Aorta (tissue), 5 donors: ENCODE results near the gene NOL4L. TPM values are rescaled to one million over a fixed set of nuclear protein-coding genes. Genes with fewer than 3 reads are reported as not detected.

Source experiments
- ATAC-seq: fragments of 200-7000 bp; cut with Tn5 transposase; one replicate; pipeline ENCODE4 v1.9.1; 2022; ENCODE audit warnings: moderate library complexity; ENCODE audit not compliant: low FRiP score
- DNase-seq, 2 donors: peaks; one replicate each; pipeline ENCODE4 v3.0.0-alpha.2; 2020
- H3K27ac ChIP-seq, 2 donors: one replicate each; pipeline ENCODE4 v1.5.1; 2013; ENCODE audit warnings: low read length in 2 of 2, mild to moderate bottlenecking in 2 of 2, moderate library complexity in 2 of 2, control low read depth in 1 of 2, inconsistent platforms in 1 of 2, low read depth in 1 of 2
- H3K27me3 ChIP-seq, 2 donors: one replicate each; pipeline ENCODE4 v1.6.1; 2013; ENCODE audit warnings: control low read depth in 1 of 2, low read length in 1 of 2, mild to moderate bottlenecking in 1 of 2, moderate library complexity in 1 of 2; ENCODE audit not compliant: insufficient read depth in 2 of 2, control insufficient read depth in 1 of 2
- H3K36me3 ChIP-seq, 2 donors: one replicate each; pipeline ENCODE4 v1.6.1; 2013; ENCODE audit warnings: control low read depth in 1 of 2, low read length in 1 of 2, mild to moderate bottlenecking in 1 of 2; ENCODE audit not compliant: insufficient read depth in 2 of 2, control insufficient read depth in 1 of 2
- H3K4me1 ChIP-seq, 2 donors: one replicate each; pipeline ENCODE4 v1.6.1; 2013; ENCODE audit warnings: low read length in 2 of 2, control low read depth in 1 of 2, mild to moderate bottlenecking in 1 of 2, moderate library complexity in 1 of 2; ENCODE audit not compliant: insufficient read depth in 2 of 2, control insufficient read depth in 1 of 2
- H3K4me3 ChIP-seq, 2 donors: one replicate each; pipeline ENCODE4 v1.5.1; 2013; ENCODE audit warnings: low read length in 2 of 2, control low read depth in 1 of 2, mild to moderate bottlenecking in 1 of 2
- H3K9me3 ChIP-seq: one replicate; pipeline ENCODE4 v1.6.1; 2013; ENCODE audit warnings: mild to moderate bottlenecking, low read length; ENCODE audit not compliant: control insufficient read depth
- WGBS, 2 donors: extraction: QIAGEN DNeasy Blood & Tissue Kit; methylation state at CpG; one replicate each; pipeline ENCODE4 v1.1.7; 2013; 5-methylcytosine and 5-hydroxymethylcytosine counted together
- intact Hi-C, 2 donors: fragments of 100-400 bp; cut with DNase I; formaldehyde crosslinking; loops; one replicate each; pipeline versions ENCODE4 v1.14.2 to v1.15.0; 2022
- polyA plus RNA-seq, 2 donors: library from polyadenylated mRNA; stranded (reverse); fragments of 200-250 nt; gene quantifications; one replicate each; pipeline ENCODE4 v1.2.3, GENCODE V29; 2013
- total RNA-seq, 2 donors: library from RNA; stranded (reverse); fragmentation: NEBNext Ultra II Directional; extraction: Animal tissue kit (Norgen Biotek cat#: 25700); gene quantifications; one replicate each; pipeline ENCODE4 v1.2.1, GENCODE V29; 2021
- donor health status: healthy with polysubstance abuse.
- donor health status: Bipolar disorder and iron deficiency.
- donor health status: DM: no; HTN: no; CAD: no.
- donor health status: DM: no; HTN: no; CAD: no.
- donor health status: DM: yes; HTN: yes; CAD: no.

The NOL4L gene
- total and polyA plus RNA-seq, 4 donors, result 2.3 to 29.5 (median 8.0) TPM

- no peak overlapping the region for H3K27ac ChIP-seq
- WGBS, 2 donors, result 94 to 96% methylated on average over 20 of the region's 20 CpGs
- no peaks in the 10 kb centered on the region for H3K36me3 ChIP-seq
- H3K27me3 ChIP-seq, result no peaks in the 10 kb centered on the region
- intact Hi-C loops, result no loop called here
- ATAC-seq (no peak), DNase-seq (no peak)
- no peaks in the 10 kb centered on the region for H3K4me1 ChIP-seq
- H3K9me3 ChIP-seq, result no peaks in the 10 kb centered on the region
- no peak overlapping the region for H3K4me3 ChIP-seq
Observed at GRCh38 chr20:32556312-32557184, 28.6 kb downstream of the NOL4L start.

- Histone ChIP-seq H3K4me1 (no peaks in the 10 kb centered on the region), H3K9me3 (no peaks in the 10 kb centered on the region), H3K27me3 (no peaks in the 10 kb centered on the region), H3K27ac (no peak overlapping the region), H3K36me3 (no peaks in the 10 kb centered on the region), H3K4me3 (no peak overlapping the region)
- DNase-seq, result no peak
- 96% methylated on average over 8 of the region's 8 CpGs for WGBS, 2 donors
- no peak for ATAC-seq
- intact Hi-C loops, result no loop called here
Observed at GRCh38 chr20:32555584-32555983, 29.5 kb downstream of the NOL4L start.

DNA sequence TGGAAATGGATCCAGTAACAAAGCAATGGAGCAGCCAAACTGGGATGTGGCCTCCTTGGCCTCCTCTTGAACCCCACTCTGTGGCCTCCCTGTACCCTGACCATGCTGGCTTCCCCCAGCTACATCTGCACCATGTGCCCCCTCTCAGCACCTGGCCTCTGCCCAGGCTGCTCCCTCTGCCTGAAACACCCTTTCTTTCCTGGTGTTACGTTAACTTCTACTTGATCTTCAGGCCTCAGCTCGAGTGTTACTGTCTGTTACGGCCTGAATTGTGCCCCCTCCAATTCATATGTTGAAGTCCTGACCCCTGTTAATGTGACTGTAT, 30.2 kb downstream of the NOL4L start:
- H3K9me3 ChIP-seq, result no peaks in the 10 kb centered on the region
- no peaks in the 10 kb centered on the region for H3K4me1 ChIP-seq
- H3K27me3 ChIP-seq, result no peaks in the 10 kb centered on the region
- 94 to 100% methylated on average over 3 of the region's 3 CpGs for WGBS, 2 donors
- DNase-seq, result no peak
- no peak for ATAC-seq
- intact Hi-C loops, result no loop called here
- H3K4me3 ChIP-seq, result no peak overlapping the region
- no peak overlapping the region for H3K27ac ChIP-seq
- no peaks in the 10 kb centered on the region for H3K36me3 ChIP-seq

DNA sequence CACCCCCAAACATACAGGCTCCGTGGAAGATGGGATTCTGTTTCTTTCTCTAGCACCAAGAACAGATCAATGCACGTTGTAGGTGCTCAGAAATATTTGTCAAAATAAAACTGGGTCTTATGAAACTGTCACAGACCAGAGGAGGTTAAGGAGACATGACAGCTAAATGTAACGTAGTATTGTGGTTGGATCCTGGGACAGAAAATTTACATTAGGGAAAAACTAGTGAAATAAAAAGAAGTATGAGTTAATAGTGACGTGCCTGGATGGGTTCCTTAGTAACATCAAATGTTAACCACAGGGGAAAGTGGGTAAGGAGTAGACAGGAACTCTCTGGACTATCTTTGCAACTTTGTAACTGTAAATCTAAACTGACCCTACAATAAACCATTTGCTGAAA, 31.5 kb downstream of the NOL4L start:
- H3K27ac ChIP-seq, result no peak overlapping the region
- no peak overlapping the region for H3K4me3 ChIP-seq
- intact Hi-C loops, result no loop called here
- no peaks in the 10 kb centered on the region for H3K27me3 ChIP-seq
- 93 to 94% methylated on average over 4 of the region's 4 CpGs for WGBS, 2 donors
- no peak for DNase-seq
- H3K36me3 ChIP-seq, result no peaks in the 10 kb centered on the region
- no peaks in the 10 kb centered on the region for H3K9me3 ChIP-seq
- ATAC-seq, result no peak
- no peaks in the 10 kb centered on the region for H3K4me1 ChIP-seq

DNA sequence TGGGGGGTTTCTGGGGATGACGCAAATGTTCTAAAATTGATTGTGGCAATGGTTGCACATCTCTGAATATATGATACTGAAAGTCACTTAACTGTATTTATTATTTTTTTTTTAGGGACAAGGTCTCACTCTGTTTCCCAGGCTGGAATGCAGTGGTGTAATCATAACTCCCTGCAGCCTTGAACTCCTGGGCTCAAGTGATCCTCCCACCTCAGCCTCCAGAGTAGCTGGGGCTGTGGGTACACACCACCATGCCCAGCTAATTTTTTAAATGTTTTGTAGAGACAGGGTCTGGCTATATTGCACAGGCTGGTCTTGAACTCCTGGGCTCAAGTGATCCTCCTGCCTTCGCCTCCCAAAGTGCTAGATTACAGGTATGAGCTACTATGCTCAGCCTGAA, 33.4 kb downstream of the NOL4L start:
- H3K27me3 ChIP-seq, result no peaks in the 10 kb centered on the region
- H3K4me3 ChIP-seq, result no peak overlapping the region
- WGBS, 2 donors, result 96 to 97% methylated on average over 2 of the region's 2 CpGs
- intact Hi-C loops, result no loop called here
- DNase-seq, result no peak
- no peaks in the 10 kb centered on the region for H3K4me1 ChIP-seq
- H3K36me3 ChIP-seq, result no peaks in the 10 kb centered on the region
- no peak for ATAC-seq
- H3K27ac ChIP-seq, result no peak overlapping the region
- H3K9me3 ChIP-seq, result no peaks in the 10 kb centered on the region

DNA sequence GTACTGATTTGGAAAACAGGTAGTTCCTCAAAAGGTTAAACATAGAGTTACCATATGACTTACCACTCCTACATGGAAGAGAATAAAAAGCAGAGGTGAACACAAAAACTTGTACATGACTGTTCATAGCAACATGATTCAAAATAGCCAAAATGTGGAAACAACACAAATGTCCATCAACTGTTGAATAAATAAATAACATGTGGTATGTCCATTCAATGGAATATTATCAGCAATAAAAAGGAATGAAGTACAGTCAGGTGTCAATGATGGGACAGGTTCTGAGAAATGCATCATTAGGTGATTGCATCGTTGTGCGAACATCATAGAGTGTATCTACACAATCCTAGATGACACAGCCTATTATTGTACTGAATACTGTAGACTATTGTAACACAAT, 35.3 kb downstream of the NOL4L start:
- Histone ChIP-seq H3K36me3 (no peaks in the 10 kb centered on the region), H3K9me3 (no peaks in the 10 kb centered on the region), H3K4me1 (no peaks in the 10 kb centered on the region), H3K27me3 (no peaks in the 10 kb centered on the region), H3K4me3 (no peak overlapping the region), H3K27ac (no peak overlapping the region)
- ATAC-seq (no peak), DNase-seq (no peak)
- WGBS, 2 donors, result 94 to 96% methylated on average over 2 of the region's 2 CpGs
- intact Hi-C loops, result no loop called here

- no peak overlapping the region for H3K27ac ChIP-seq
- no peak overlapping the region for H3K4me3 ChIP-seq
- DNase-seq (no peak), ATAC-seq (no peak)
- no peaks in the 10 kb centered on the region for H3K9me3 ChIP-seq
- intact Hi-C loops, result no loop called here
- no peaks in the 10 kb centered on the region for H3K36me3 ChIP-seq
- H3K4me1 ChIP-seq, result no peaks in the 10 kb centered on the region
- 57 to 66% methylated on average over 1 of the region's 1 CpG for WGBS, 2 donors
- no peaks in the 10 kb centered on the region for H3K27me3 ChIP-seq
Observed at GRCh38 chr20:32547753-32548034, 37.4 kb downstream of the NOL4L start.

- no peaks in the 10 kb centered on the region for H3K36me3 ChIP-seq
- 84 to 86% methylated on average over 4 of the region's 4 CpGs for WGBS, 2 donors
- ATAC-seq (no peak), DNase-seq (no peak)
- intact Hi-C loops, result no loop called here
- no peaks in the 10 kb centered on the region for H3K27me3 ChIP-seq
- no peaks in the 10 kb centered on the region for H3K4me1 ChIP-seq
- no peak overlapping the region for H3K27ac ChIP-seq
- no peak overlapping the region for H3K4me3 ChIP-seq
- H3K9me3 ChIP-seq, result no peaks in the 10 kb centered on the region
Observed at GRCh38 chr20:32546918-32547752, 38.0 kb downstream of the NOL4L start.
